H7 (cell line): ENCODE data around the gene CCDC27. TPM values are rescaled to one million over a fixed set of nuclear protein-coding genes. Genes with fewer than 3 reads are reported as not detected.
"Not testable (repeated sequence)": the region's sequence is repeated elsewhere in the genome, so short reads cannot be mapped to it uniquely, and the experiment has no call there.

Experiments used
- DNase-seq: peaks from one replicate; pipeline ENCODE4 v3.0.0; 2012
- H3K27me3 ChIP-seq: 2 replicates; pipeline ENCODE4 v1.6.0; 2011; ENCODE audit warnings: mild to moderate bottlenecking, low read length; ENCODE audit not compliant: control insufficient read depth, insufficient read depth
- H3K36me3 ChIP-seq: replicated peaks from 2 replicates; pipeline ENCODE4 v1.5.1; 2011; ENCODE audit warnings: low read length; ENCODE audit not compliant: control insufficient read depth, insufficient read depth
- H3K4me3 ChIP-seq: 2 replicates; pipeline ENCODE4 v1.5.1; 2011; ENCODE audit warnings: low read depth, mild to moderate bottlenecking, control low read depth, low read length, moderate library complexity; ENCODE audit not compliant: insufficient read depth
- total RNA-seq: library from RNA; depleted of rRNA; stranded (reverse); fragments of >200 nt; shearing (Covaris generic); gene quantifications from 2 replicates; pipeline ENCODE4 v1.2.3, GENCODE V29; 2014

CCDC27 gene
- total RNA-seq, 1 experiment from 2014 or later: 0.07 TPM

DNA sequence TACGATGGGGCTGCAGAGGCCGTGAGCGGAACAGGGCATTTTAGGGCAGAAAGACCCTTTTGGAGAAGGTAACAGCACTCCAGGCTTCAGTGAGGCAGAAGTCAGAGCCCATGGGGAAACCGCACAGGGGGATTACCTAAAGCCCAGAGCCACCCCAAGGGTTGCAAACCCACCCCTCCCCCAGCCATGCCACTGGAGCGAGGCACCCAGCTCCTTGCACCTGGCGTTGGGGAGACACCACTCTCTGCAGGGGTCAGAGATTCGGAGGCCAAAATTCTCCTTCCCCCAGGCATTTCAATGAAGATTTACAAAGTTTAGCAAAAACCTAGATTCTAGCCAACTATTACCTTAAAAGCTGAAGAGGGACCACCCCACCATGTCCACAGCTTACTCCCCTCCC lies 38.4 kb upstream of the CCDC27 start:
- Histone ChIP-seq H3K36me3 (no peaks in the 10 kb centered on the region), H3K27me3 (no peaks in the 10 kb centered on the region), H3K4me3 (no peak overlapping the region)
- no peak for DNase-seq

GRCh38 chr1:3714284-3714741 lies 37.9 kb upstream of the CCDC27 start:
- Histone ChIP-seq H3K36me3 (no peaks in the 10 kb centered on the region), H3K4me3 (no peak overlapping the region), H3K27me3 (no peaks in the 10 kb centered on the region)
- DNase-seq: no peak

DNA sequence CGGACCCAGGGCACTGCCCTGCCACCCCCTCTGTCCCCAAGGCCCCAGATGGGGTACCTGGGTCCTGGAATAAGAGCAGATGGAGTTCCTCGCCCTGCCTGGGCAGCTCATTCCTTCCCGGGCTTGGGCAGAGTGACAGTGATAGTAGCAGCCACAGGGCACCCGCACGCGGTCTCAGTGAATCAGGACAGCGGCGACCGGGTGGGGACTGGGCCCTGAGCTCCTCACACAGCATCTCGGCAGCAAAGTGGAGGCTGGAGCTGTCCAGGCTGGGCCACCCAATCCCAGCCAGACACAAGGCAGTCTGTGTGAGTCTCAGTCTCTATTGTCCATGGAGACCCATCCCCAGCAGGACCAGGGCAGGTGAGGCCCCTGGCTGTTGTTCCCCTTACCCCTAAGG lies 37.4 kb upstream of the CCDC27 start:
- Histone ChIP-seq H3K27me3 (no peaks in the 10 kb centered on the region), H3K4me3 (no peak overlapping the region), H3K36me3 (no peaks in the 10 kb centered on the region)
- no peak for DNase-seq

DNA sequence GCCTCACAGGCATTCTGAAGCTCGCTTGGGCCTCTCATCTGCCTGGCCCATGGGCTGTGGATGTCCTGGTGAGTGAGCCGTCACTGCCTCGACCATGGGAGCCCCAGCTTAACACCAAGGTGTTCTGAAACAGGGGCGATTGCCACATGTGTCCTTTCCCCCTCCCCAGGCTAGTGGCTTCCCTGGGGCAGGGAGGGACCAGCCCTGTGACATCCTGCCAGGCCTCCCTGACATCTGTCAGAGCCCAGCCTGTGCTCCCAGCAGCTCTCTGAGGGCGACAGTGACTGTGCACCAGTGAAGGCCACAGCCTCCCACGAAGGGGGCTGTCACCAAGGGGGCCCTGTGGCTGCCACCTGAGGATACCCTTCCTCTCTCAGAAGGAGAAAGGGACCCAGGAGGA lies 35.9 kb upstream of the CCDC27 start:
- H3K27me3 ChIP-seq: no peaks in the 10 kb centered on the region
- H3K36me3 ChIP-seq: no peaks in the 10 kb centered on the region
- DNase-seq: no peak

GRCh38 chr1:3717041-3717714 lies 35.1 kb upstream of the CCDC27 start:
- peak; percentile 86 for DNase-seq
- Histone ChIP-seq H3K27me3 (no peaks in the 10 kb centered on the region), H3K36me3 (no peaks in the 10 kb centered on the region), H3K4me3 (no peak overlapping the region)

More for the DNA sequence above, 35.9 kb upstream of the CCDC27 start:
- H3K4me3 ChIP-seq: no peak overlapping the region

- peak overlapping the region; percentile 38 for H3K4me3 ChIP-seq
- peak; percentile 100 for DNase-seq
Observed at GRCh38 chr1:3717715-3718601, 34.3 kb upstream of the CCDC27 start.

DNA sequence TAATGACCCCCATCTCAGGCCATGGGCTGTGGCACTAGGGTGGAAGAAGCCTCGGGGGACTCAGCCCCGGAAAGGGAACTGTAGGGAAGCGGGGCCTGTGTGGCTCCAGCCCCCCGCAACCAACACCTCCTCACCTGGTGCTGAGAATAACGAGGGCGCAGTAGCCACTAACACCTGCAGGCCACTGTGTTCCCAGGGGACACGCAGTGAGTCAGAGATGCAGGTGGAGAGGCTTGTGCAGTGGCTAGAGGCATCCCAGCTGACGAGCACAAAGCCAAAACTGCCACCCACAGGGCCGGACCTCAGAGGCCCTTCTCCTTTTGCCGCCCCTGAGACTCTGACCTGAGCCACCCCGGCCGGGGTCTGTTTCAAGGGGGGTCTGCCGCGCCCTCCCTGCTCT lies 33.5 kb upstream of the CCDC27 start:
- H3K4me3 ChIP-seq: no peak overlapping the region
- H3K27me3 ChIP-seq: no peaks in the 10 kb centered on the region
- no peaks in the 10 kb centered on the region for H3K36me3 ChIP-seq
- no peak for DNase-seq

More at GRCh38 chr1:3717715-3718601, 34.3 kb upstream of the CCDC27 start:
- no peaks in the 10 kb centered on the region for H3K27me3 ChIP-seq
- no peaks in the 10 kb centered on the region for H3K36me3 ChIP-seq

DNA sequence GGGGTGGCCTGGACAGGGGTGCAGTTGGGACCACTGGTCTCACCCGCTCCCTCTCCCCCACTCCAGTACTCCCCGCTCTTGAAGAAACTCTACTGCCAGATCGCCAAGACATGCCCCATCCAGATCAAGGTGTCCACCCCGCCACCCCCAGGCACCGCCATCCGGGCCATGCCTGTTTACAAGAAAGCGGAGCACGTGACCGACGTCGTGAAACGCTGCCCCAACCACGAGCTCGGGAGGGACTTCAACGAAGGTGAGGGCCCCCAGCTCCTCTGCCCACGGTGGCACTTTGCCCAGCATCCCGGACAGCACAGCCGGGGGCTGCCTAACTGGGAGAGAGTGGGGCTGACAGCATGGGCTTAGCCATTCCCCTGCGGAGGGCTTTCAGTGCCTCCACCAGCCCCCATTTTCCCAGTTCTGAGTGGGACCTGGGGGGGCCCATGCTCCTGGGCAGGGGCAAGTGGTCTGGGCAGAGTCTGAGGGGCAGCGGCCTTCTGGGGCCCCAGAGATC lies 30.2 kb upstream of the CCDC27 start:
- H3K4me3 ChIP-seq: no peak overlapping the region
- no peaks in the 10 kb centered on the region for H3K36me3 ChIP-seq
- no peaks in the 10 kb centered on the region for H3K27me3 ChIP-seq
- no peak for DNase-seq

- no peak for DNase-seq
- Histone ChIP-seq H3K36me3 (no peaks in the 10 kb centered on the region), H3K27me3 (no peaks in the 10 kb centered on the region), H3K4me3 (no peak overlapping the region)
Observed at GRCh38 chr1:3722846-3723245, 29.4 kb upstream of the CCDC27 start.

GRCh38 chr1:3724416-3725030 lies 27.7 kb upstream of the CCDC27 start:
- DNase-seq: peak; percentile 93
- H3K4me3 ChIP-seq, H3K27me3 ChIP-seq, H3K36me3 ChIP-seq: not testable (repeated sequence)

GRCh38 chr1:3725366-3725765 lies 26.9 kb upstream of the CCDC27 start:
- Histone ChIP-seq H3K27me3 (no peaks in the 10 kb centered on the region; the same call in 1 of the 2 replicates), H3K4me3 (no peak overlapping the region), H3K36me3 (no peaks in the 10 kb centered on the region)
- no peak for DNase-seq

GRCh38 chr1:3727042-3727824 lies 25.0 kb upstream of the CCDC27 start:
- no peaks in the 10 kb centered on the region for H3K36me3 ChIP-seq
- H3K4me3 ChIP-seq: no peak overlapping the region
- DNase-seq: peak; percentile 97
- H3K27me3 ChIP-seq: no peaks in the 10 kb centered on the region; the same call in 1 of the 2 replicates

- Histone ChIP-seq H3K36me3 (no peaks in the 10 kb centered on the region), H3K4me3 (no peak overlapping the region), H3K27me3 (no peaks in the 10 kb centered on the region; the same call in 1 of the 2 replicates)
- DNase-seq: no peak
Observed at GRCh38 chr1:3727825-3728776, 24.1 kb upstream of the CCDC27 start.
